Activated CD4-positive, alpha-beta T cell treated with anti-CD3 and anti-CD28 coated beads for 1 hour (primary cell): Measurements from ENCODE around the gene CCL5.
"Not testable (repeated sequence)": the region's sequence is repeated elsewhere in the genome, so short reads cannot be mapped to it uniquely, and the experiment has no call there.

Source experiments
- DNase-seq: peaks from one replicate; pipeline ENCODE4 v3.0.0-alpha.2; 2020

The CCL5 gene

GRCh38 chr17:35897772-35898171 is 17.6 kb upstream of the CCL5 start:
- not testable (repeated sequence) for DNase-seq

GRCh38 chr17:35895636-35896587 is 15.8 kb upstream of the CCL5 start:
- DNase-seq: no peak

GRCh38 chr17:35894206-35894605 is 14.0 kb upstream of the CCL5 start:
- no peak for DNase-seq

GRCh38 chr17:35893751-35894150 is 13.6 kb upstream of the CCL5 start:
- DNase-seq: no peak

GRCh38 chr17:35892091-35893035 is 12.2 kb upstream of the CCL5 start:
- DNase-seq: no peak

GRCh38 chr17:35891269-35891668 is 11.1 kb upstream of the CCL5 start:
- DNase-seq: no peak

- DNase-seq: no peak
Measured at GRCh38 chr17:35890774-35891155, 10.6 kb upstream of the CCL5 start.

- no peak for DNase-seq
Measured at GRCh38 chr17:35889818-35890773, 9.9 kb upstream of the CCL5 start.

- no peak for DNase-seq
Measured at GRCh38 chr17:35889241-35889640, 9.1 kb upstream of the CCL5 start.

GRCh38 chr17:35878361-35878760 is 1.8 kb downstream of the CCL5 start:
- DNase-seq: no peak

- DNase-seq: no peak
Measured at GRCh38 chr17:35877345-35878029, 2.7 kb downstream of the CCL5 start.

- DNase-seq: no peak
Measured at GRCh38 chr17:35876534-35876933, 3.6 kb downstream of the CCL5 start.

- DNase-seq: no peak
Measured at GRCh38 chr17:35875800-35876139, 4.4 kb downstream of the CCL5 start.

GRCh38 chr17:35875072-35875799 is 4.9 kb downstream of the CCL5 start:
- no peak for DNase-seq

- no peak for DNase-seq
Measured at GRCh38 chr17:35872196-35872980, 7.8 kb downstream of the CCL5 start.

GRCh38 chr17:35870906-35871819 is 9.0 kb downstream of the CCL5 start:
- DNase-seq: no peak

- no peak for DNase-seq
Measured at GRCh38 chr17:35868737-35869136, 11.4 kb downstream of the CCL5 start, which contains the start of gene HEATR9. Gene HEATR9 (minus strand): TSS chr17:35868891. CDS start chr17:35868742, 149 bp downstream.

GRCh38 chr17:35867574-35867973 is 12.6 kb downstream of the CCL5 start:
- no peak for DNase-seq

- DNase-seq: no peak
Measured at GRCh38 chr17:35866341-35866950, 13.7 kb downstream of the CCL5 start.
